ENCODE measurements around the gene ACSF2. TPM values are rescaled to one million over a fixed set of nuclear protein-coding genes. Genes with fewer than 3 reads are reported as not detected.

Gene ACSF2
- total RNA-seq, 4 donors from 2014 or later: 165 to 460 (median 190) TPM

DNA sequence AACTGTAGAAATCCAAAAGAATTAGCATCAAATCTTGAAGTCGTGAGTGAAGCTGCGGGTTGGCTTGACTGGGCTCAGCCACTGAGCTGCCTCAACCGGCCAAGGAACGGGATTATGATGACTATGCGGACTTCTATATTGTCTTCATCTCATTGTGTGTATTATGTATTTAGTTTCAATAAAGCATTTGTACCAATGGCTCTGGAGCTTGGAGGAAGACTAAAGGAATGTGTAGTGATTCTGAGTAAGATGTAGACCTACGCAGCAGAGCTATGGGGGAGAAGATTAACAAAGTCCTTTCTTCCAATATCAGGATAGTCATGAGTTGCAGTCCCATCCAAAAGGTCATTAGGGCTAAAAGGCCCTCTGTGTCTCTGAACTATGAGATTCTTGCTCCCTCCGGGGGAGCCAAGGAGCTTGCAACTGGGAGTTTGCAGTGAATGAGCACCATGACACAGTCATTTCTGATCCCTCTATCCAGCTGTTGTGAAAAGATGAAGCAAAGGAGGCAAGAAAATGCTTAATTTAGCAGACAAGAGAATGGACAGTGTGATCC lies 44.7 kb upstream of the ACSF2 start:
- H3K4me3 ChIP-seq: no peak overlapping the region
- no peaks in the 10 kb centered on the region for H3K27me3 ChIP-seq
- intact Hi-C loops (cut with DNase I; ENCODE audit: low total_unique reads) (no loop called here), in situ Hi-C loops (cut with MboI; ENCODE audit: low pct_ligation_motif_present in 1 of 4, low pct_unique_long_range_greater_than_20kb in 1 of 4, low sequenced_read_pairs in 3 of 4) (no loop called here)
- no peak overlapping the region for H3K27ac ChIP-seq
- H3K9me3 ChIP-seq: no peaks in the 10 kb centered on the region
- no peak for DNase-seq
- 82 to 93% methylated on average over 5 to 7 of the region's 7 CpGs for WGBS, 2 donors (ENCODE audit: low coverage in 1 of 2)
- no peak for TF ChIP-seq POLR2A (IDR thresholded peaks at IDR 0.05)
- TF ChIP-seq POLR2AphosphoS5 (IDR thresholded peaks at IDR 0.05): no peak
- TF ChIP-seq, protein P1, sequence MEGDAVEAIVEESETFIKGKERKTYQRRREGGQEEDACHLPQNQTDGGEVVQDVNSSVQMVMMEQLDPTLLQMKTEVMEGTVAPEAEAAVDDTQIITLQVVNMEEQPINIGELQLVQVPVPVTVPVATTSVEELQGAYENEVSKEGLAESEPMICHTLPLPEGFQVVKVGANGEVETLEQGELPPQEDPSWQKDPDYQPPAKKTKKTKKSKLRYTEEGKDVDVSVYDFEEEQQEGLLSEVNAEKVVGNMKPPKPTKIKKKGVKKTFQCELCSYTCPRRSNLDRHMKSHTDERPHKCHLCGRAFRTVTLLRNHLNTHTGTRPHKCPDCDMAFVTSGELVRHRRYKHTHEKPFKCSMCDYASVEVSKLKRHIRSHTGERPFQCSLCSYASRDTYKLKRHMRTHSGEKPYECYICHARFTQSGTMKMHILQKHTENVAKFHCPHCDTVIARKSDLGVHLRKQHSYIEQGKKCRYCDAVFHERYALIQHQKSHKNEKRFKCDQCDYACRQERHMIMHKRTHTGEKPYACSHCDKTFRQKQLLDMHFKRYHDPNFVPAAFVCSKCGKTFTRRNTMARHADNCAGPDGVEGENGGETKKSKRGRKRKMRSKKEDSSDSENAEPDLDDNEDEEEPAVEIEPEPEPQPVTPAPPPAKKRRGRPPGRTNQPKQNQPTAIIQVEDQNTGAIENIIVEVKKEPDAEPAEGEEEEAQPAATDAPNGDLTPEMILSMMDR (IDR thresholded peaks at IDR 0.05): no peak
- TF ChIP-seq EP300 (IDR thresholded peaks at IDR 0.05; ENCODE audit: low read depth): no peak
- H3K36me3 ChIP-seq: peaks cover 0 to 51% (median 27%) of the 10 kb centered on the region in 4 donors
- no peaks in the 10 kb centered on the region for H3K4me1 ChIP-seq

DNA sequence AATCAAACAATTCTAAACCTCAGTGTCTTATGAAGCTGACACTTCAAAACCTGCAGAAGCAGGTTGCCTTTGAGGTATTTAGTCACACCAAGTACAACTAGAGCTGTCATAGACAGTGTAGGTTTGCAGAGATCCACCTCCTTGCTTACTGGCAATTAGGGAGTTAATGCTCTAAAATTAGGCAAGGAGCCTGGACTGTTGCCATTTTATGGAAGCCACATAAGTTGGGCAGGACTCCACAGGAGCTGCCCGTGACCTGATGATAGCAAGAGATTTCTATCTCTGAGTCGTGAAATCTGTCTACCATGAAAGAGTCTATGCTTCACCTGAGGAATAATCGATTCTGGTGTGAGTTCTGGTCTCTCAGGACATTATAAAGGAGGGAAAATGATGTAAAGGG lies 44.1 kb upstream of the ACSF2 start:
- no peak for DNase-seq
- H3K4me3 ChIP-seq: no peak overlapping the region
- peaks cover 0 to 57% (median 30%) of the 10 kb centered on the region in 4 donors for H3K36me3 ChIP-seq
- H3K27ac ChIP-seq: no peak overlapping the region
- intact Hi-C loops (cut with DNase I; ENCODE audit: low total_unique reads) (no loop called here), in situ Hi-C loops (cut with MboI; ENCODE audit: low pct_ligation_motif_present in 1 of 4, low pct_unique_long_range_greater_than_20kb in 1 of 4, low sequenced_read_pairs in 3 of 4) (no loop called here)
- TF ChIP-seq POLR2AphosphoS5 (IDR thresholded peaks at IDR 0.05): no peak
- TF ChIP-seq, protein P1 (IDR thresholded peaks at IDR 0.05): no peak
- TF ChIP-seq POLR2A (IDR thresholded peaks at IDR 0.05): no peak
- no peaks in the 10 kb centered on the region for H3K9me3 ChIP-seq
- H3K27me3 ChIP-seq: no peaks in the 10 kb centered on the region
- 41 to 60% methylated on average over 3 of the region's 3 CpGs for WGBS, 2 donors (ENCODE audit: low coverage in 1 of 2)
- H3K4me1 ChIP-seq: no peaks in the 10 kb centered on the region

DNA sequence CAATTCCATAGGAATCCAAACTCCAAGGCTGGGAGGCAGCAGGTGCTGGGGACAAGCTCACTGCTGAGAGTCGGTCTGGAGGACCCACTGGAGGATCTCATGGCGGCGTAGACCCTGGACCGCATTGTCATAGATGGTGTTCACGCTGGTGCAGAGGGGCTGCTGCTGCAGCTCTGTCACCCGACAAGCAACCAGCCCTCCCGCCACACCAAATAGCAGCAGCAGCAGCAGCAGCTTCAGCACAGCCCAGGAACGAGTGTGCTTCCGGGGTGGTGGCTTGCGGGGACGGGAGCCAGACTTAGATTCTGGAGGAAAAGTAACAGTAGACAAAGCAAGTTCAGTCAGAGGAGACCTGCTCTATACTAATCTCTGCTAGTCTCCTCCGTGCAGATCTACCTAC lies 43.1 kb upstream of the ACSF2 start:
- no peak overlapping the region for H3K4me3 ChIP-seq
- H3K27me3 ChIP-seq: no peaks in the 10 kb centered on the region
- 92 to 100% methylated on average over 1 to 12 of the region's 12 CpGs for WGBS, 2 donors (ENCODE audit: low coverage in 1 of 2)
- H3K9me3 ChIP-seq: no peaks in the 10 kb centered on the region
- DNase-seq: no peak
- intact Hi-C loops (cut with DNase I; ENCODE audit: low total_unique reads): no loop called here
- in situ Hi-C loops (cut with MboI; ENCODE audit: low pct_ligation_motif_present in 1 of 4, low pct_unique_long_range_greater_than_20kb in 1 of 4, low sequenced_read_pairs in 3 of 4): no loop called here
- H3K36me3 ChIP-seq: peaks cover 0 to 67% (median 35%) of the 10 kb centered on the region in 4 donors
- no peaks in the 10 kb centered on the region for H3K4me1 ChIP-seq
- no peak for TF ChIP-seq POLR2AphosphoS5 (IDR thresholded peaks at IDR 0.05)
- no peak overlapping the region for H3K27ac ChIP-seq

DNA sequence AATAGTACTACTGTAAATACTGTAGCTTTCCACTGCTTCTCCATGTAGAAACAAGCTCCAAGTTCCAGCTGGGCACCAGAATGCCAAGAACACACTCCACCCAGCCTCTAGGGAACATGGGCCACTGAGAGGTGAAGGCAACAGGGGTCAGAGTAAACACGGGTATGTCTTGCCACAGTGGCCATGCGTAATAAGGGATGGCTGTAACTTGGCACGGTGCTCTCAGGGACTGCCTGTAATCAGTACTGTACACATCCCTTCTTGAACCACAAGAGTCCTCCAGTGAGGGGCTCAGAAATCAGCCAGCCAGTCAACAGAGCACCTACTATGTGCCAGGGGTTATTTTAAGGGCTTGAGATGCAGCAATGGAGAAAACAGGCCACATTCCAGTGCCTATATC lies 39.5 kb upstream of the ACSF2 start:
- intact Hi-C loops (cut with DNase I; ENCODE audit: low total_unique reads) (no loop called here), in situ Hi-C loops (cut with MboI; ENCODE audit: low pct_ligation_motif_present in 1 of 4, low pct_unique_long_range_greater_than_20kb in 1 of 4, low sequenced_read_pairs in 3 of 4) (no loop called here)
- no peaks in the 10 kb centered on the region for H3K27me3 ChIP-seq
- peaks cover 0 to 83% (median 43%) of the 10 kb centered on the region in 4 donors for H3K36me3 ChIP-seq
- H3K9me3 ChIP-seq: no peaks in the 10 kb centered on the region
- no peaks in the 10 kb centered on the region for H3K4me1 ChIP-seq
- TF ChIP-seq, protein P1 (IDR thresholded peaks at IDR 0.05): no peak
- TF ChIP-seq POLR2A (IDR thresholded peaks at IDR 0.05) (no peak), POLR2AphosphoS5 (IDR thresholded peaks at IDR 0.05) (no peak), EP300 (IDR thresholded peaks at IDR 0.05; ENCODE audit: low read depth) (no peak)
- no peak overlapping the region for H3K4me3 ChIP-seq
- WGBS, 2 donors (ENCODE audit: low coverage in 1 of 2): 61 to 82% methylated on average over 3 of the region's 3 CpGs
- DNase-seq: no peak
- H3K27ac ChIP-seq: no peak overlapping the region

DNA sequence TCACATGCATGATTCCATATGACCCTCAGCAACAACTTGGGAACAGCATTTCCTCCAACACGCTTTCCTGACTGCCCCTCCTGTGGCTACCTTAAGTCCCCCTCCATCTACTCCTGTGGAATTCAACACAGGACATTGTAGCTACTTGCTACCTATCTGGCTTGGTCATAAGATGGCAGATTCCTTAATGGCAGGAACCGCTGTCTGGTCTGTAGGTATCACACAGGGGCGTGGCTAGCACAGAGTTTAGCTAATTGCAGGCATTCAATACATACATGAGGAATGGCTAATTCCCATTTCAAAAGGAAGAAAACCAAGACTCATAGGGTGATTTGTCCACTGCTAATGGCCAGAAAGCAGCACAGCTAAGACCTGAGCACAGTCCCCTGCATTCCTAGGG lies 37.3 kb upstream of the ACSF2 start:
- peaks cover 0 to 76% (median 37%) of the 10 kb centered on the region in 4 donors for H3K36me3 ChIP-seq
- no peak overlapping the region for H3K4me3 ChIP-seq
- WGBS, 2 donors (ENCODE audit: low coverage in 1 of 2): 92% methylated on average over 3 of the region's 3 CpGs; no CpG with 5 or more reads in 1 of the 2 donors
- no peaks in the 10 kb centered on the region for H3K9me3 ChIP-seq
- DNase-seq: no peak
- no peaks in the 10 kb centered on the region for H3K4me1 ChIP-seq
- intact Hi-C loops (cut with DNase I; ENCODE audit: low total_unique reads): no loop called here
- no peak overlapping the region for H3K27ac ChIP-seq
- no peaks in the 10 kb centered on the region for H3K27me3 ChIP-seq
- TF ChIP-seq, protein P1 (IDR thresholded peaks at IDR 0.05): no peak
- TF ChIP-seq POLR2A (IDR thresholded peaks at IDR 0.05): no peak
- no peak for TF ChIP-seq EP300 (IDR thresholded peaks at IDR 0.05; ENCODE audit: low read depth)
- no peak for TF ChIP-seq POLR2AphosphoS5 (IDR thresholded peaks at IDR 0.05)
- in situ Hi-C loops (cut with MboI; ENCODE audit: low pct_ligation_motif_present in 1 of 4, low pct_unique_long_range_greater_than_20kb in 1 of 4, low sequenced_read_pairs in 3 of 4): no loop called here
